NT2/D1 (cell line): Measurements from ENCODE around the gene SPINK14.

Experiments used
- DNase-seq: peaks from one replicate; pipeline ENCODE4 v3.0.0-alpha.2; 2011; ENCODE audit warnings: low read depth, low spot score
- H3K27me3 ChIP-seq: 2 replicates; pipeline ENCODE4 v1.6.0; 2011; ENCODE audit warnings: mild to moderate bottlenecking; ENCODE audit not compliant: insufficient read length, insufficient read depth
- H3K36me3 ChIP-seq: 2 replicates; pipeline ENCODE4 v1.6.1; 2011; ENCODE audit warnings: mild to moderate bottlenecking, low read length, mixed read lengths; ENCODE audit not compliant: insufficient read depth, insufficient read length
- H3K4me1 ChIP-seq: 2 replicates; pipeline ENCODE4 v1.5.1; 2011; ENCODE audit not compliant: insufficient read depth, insufficient read length
- H3K4me3 ChIP-seq: 2 replicates; pipeline ENCODE4 v1.5.1; 2011; ENCODE audit warnings: low read depth; ENCODE audit not compliant: insufficient read length
- H3K9ac ChIP-seq: 2 replicates; pipeline ENCODE4 v1.6.0; 2011; ENCODE audit warnings: low read depth; ENCODE audit not compliant: insufficient read length
- H3K9me3 ChIP-seq: 2 replicates; pipeline ENCODE4 v1.5.1; 2011; ENCODE audit warnings: mild to moderate bottlenecking, low read length; ENCODE audit not compliant: insufficient read depth
- SUZ12 ChIP-seq: IDR thresholded peaks from 2 replicates; pipeline ENCODE4 v1.6.1; 2011; ENCODE audit not compliant: insufficient read length, insufficient read depth; ENCODE audit errors: extremely low read depth
- YY1 ChIP-seq: IDR thresholded peaks from 2 replicates; pipeline ENCODE4 v1.6.1; 2011; ENCODE audit not compliant: insufficient read length, insufficient read depth
- ZNF274 ChIP-seq: IDR thresholded peaks from 2 replicates; pipeline ENCODE4 v1.6.1; 2011; ENCODE audit warnings: mild to moderate bottlenecking, low read depth, low read length

SPINK14 gene

GRCh38 chr5:148209151-148209770 is 40.9 kb downstream of the SPINK14 start:
- Histone ChIP-seq H3K9me3 (no peaks in the 10 kb centered on the region), H3K27me3 (no peaks in the 10 kb centered on the region), H3K9ac (no peak overlapping the region), H3K36me3 (no peaks in the 10 kb centered on the region), H3K4me3 (no peak overlapping the region), H3K4me1 (no peaks in the 10 kb centered on the region)
- TF ChIP-seq ZNF274 (no peak), YY1 (no peak), SUZ12 (no peak)
- no peak for DNase-seq

DNA sequence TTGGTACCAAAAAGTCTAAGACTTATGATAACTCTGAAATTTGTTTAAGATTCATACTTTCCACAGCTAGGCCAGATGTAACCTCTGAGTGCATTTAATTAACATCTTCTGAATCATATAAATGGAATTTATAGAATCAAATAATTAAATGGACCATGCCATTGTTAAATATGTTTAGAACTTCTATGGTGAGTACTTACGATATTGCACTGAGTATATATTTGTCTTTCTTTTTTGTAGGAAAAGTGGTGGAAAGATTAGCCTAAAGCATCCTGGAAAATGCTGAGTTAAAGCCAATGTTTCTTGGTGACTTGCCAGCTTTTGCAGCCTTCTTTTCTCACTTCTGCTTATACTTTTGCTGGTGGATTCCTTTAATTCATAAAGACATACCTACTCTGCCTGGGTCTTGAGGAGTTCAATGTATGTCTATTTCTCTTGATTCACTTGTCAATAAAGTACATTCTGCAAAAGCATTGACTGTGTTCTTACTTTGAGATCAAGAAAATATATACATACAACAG is 46.4 kb downstream of the SPINK14 start:
- Histone ChIP-seq H3K4me3 (no peak overlapping the region), H3K4me1 (no peaks in the 10 kb centered on the region), H3K9me3 (no peaks in the 10 kb centered on the region), H3K27me3 (no peaks in the 10 kb centered on the region), H3K9ac (no peak overlapping the region), H3K36me3 (no peaks in the 10 kb centered on the region)
- no peak for DNase-seq
- TF ChIP-seq YY1, result no peak
- no peak for TF ChIP-seq ZNF274
- no peak for TF ChIP-seq SUZ12

DNA sequence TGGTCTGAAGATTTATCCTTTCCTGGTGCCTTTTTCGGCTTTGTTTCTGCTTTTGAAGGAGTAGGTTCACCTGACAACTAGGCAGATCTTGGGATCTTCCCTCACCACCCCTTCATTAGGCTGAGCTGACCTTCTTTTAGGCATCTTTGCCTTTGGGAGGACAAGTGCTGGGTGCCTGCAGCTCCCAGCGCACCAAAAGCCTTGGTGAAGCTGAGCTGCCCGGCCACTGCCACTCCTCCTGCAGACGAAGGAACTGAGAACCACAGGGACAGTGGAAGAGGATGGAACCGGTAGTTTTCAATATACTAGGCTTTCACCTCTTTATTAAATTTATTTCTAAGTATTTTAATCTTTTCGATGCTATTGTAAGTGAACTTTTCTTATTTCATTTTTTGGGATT is 53.2 kb downstream of the SPINK14 start:
- Histone ChIP-seq H3K4me3 (no peak overlapping the region), H3K9ac (no peak overlapping the region), H3K36me3 (no peaks in the 10 kb centered on the region), H3K9me3 (no peaks in the 10 kb centered on the region), H3K27me3 (no peaks in the 10 kb centered on the region), H3K4me1 (no peaks in the 10 kb centered on the region)
- no peak for TF ChIP-seq ZNF274
- TF ChIP-seq YY1, result no peak
- no peak for DNase-seq

DNA sequence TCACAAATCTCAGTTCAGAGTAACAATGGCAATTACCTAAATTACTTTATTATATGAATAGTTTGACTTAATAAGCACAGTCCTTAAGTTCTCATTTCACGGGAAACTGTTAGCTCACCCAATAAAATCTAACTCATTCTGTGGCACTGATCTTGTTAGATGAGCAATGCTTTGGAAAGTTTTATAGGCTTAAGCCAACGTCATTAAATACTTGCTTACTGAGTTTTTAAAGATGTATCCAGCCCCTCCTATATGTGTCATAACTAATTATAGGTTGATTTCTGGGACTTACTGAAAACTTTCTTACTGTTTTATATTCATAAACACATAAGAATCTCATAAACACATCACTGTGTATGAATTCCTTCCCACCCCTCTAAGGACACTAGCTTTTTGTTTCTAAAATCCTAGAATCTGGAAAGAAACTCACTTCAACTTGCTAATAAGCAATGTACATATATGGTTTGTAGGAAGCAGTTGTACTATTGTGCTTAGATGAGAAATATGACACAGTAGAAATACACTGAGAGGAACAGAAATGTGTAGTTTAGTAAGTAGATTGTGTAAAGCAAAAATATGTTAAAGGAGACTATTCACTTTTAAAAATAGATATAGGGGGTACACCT is 55.9 kb downstream of the SPINK14 start:
- TF ChIP-seq SUZ12 (no peak), YY1 (no peak), ZNF274 (no peak)
- Histone ChIP-seq H3K9me3 (no peaks in the 10 kb centered on the region), H3K27me3 (no peaks in the 10 kb centered on the region), H3K4me3 (no peak overlapping the region), H3K9ac (no peak overlapping the region), H3K4me1 (no peaks in the 10 kb centered on the region), H3K36me3 (no peaks in the 10 kb centered on the region)
- DNase-seq, result no peak
